GM18502 (cell line): ENCODE data around the gene TXNL4A.
"Not testable (repeated sequence)": the region's sequence is repeated elsewhere in the genome, so short reads cannot be mapped to it uniquely, and the experiment has no call there.

Experiments
- ATAC-seq: cut with Tn5 transposase; IDR thresholded peaks from one replicate; pipeline ENCODE4 v1.9.1; 2021; ENCODE audit warnings: mild to moderate bottlenecking; ENCODE audit not compliant: unreplicated experiment, poor library complexity

The TXNL4A gene, protein sequence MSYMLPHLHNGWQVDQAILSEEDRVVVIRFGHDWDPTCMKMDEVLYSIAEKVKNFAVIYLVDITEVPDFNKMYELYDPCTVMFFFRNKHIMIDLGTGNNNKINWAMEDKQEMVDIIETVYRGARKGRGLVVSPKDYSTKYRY

DNA sequence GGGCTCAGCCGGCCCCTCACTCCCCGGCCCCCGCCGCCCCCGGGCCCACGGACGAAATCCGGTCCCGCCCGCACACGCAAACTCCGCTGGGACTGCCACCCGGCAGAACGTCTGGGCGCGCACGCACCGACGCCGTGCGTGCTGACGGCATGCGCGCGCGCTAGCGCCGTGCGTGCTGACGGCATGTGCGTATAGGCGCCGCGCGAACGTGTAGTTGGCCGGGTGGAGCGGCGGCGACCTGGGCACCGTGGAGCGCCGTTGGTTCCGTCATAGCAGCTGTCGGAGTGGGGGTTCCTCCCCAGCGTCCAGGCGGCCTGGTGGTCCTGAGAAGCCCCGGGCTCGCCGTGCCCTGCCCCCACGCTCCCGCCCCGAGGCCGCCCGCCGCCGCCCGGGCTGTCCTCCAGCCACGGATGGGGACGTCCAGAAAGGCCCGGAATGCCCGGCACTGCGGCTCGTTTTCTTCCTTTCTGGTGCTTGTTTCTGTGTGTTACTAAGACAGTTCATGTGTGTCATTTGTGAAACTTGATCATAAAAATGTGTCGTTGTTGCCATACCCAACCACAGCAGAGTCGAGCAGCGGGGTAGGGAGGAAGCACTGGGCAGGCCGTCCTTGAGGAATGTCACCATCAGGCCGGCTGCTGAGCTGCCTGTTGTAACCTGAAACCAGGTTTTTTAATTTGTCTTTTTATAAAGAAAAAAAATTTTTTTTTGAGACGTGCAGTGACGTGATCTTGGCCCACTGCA lies at the start of gene TXNL4A:
Gene TXNL4A, minus strand, starts transcription at position 113 of the 744 bp plus-strand sequence. CDS start 171 bp downstream, outside the sequence.
- peak; percentile 98 for ATAC-seq

DNA sequence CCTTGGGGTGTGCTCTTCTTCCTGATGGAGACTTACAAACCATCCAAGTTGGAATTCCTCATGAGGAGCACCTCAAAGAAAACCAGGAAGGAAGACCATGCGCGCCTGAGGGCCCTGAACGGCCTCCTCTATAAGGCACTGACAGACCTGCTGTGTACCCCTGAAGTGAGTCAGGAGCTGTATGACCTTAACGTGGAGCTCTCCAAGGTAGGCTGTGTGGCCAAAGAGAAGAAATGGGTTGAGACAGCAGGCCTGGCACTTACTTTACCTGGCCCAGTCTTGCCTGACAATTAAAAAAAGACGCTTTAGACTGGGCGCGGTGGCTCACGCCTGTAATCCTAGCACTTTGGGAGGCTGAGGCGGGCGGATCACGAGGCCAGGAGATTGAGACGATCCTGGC lies 48.9 kb upstream of the TXNL4A start:
- ATAC-seq: no peak

DNA sequence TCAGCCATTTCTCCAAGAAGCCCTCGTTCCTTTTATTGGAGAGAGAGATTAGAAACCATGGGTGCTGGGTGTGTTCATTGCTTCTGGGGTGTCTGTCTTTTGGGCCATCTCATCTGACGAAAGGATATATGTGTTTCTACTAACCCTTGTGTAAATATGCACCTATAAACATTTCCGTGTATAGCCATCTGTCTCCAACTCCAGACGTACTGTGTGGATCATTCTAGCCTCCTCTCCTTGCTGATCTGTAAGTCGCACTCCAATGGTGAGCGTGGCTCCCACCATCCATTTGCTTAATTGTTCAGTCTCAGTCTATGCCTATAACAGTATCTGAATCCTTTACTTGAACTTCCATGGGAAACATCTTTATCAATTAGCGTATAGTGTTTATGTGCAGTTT lies 47.6 kb upstream of the TXNL4A start:
- no peak for ATAC-seq

DNA sequence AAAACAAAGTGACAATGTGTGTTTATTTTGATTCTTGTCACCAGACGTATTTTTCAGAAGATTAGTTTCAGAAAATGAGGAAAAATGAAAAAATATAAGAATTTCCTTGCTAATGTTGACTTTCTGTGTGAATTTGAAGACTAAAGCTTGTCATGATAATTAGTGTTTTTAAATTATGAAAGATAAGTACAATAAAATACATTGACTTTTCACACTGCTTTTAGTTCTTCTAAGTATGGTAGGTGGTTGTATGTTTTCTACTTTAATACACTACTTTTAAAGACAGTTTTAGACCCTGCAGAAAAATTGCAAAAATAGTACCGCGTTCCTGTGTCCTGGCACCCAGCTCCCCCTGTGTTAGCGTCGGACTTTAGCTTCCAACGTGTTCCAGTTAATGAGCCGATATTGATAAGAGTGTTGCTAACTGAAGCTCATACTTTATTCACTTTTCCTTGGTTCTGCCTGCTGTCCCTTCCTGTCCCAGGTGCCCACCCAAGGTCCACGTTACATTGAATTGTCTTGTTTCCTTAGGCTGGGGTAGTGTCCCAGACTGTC lies 46.6 kb upstream of the TXNL4A start:
- no peak for ATAC-seq

DNA sequence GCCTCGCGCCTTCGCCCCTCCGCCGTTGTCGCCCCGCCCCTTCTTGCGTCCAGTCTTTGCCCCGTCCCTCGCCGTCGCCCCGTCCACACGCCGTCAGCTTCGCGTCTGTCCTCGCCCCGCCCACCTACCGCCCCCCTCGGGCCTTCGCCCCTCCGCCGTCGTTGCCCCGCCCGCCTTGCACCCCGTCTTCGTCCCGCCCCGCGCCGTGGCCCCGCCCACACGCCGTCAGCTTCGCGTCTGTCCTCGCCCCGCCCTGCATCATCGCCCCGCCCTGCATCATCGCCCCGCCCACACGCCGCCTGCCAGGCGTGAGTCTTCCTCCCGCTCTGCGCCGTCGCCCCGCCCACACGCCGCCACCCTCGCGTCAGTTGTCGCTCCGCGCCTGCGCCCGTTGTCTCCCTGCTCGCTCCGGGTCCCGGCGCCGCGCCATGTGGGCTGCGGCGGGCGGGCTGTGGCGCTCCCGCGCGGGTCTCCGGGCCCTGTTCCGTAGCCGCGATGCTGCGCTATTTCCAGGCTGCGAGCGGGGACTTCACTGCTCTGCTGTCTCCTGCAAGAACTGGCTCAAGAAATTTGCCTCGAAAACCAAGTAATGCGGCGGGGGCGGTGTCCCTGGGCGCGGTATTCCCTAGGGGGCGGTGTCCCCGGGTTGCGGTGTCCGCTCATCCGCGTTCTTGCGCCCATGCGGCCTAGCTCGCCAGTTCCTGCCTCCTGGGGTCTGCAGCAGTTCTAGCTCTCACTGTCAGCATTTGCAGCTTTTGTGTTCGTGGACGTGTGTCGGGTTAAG lies 45.9 kb upstream of the TXNL4A start, which contains the start of gene RBFA:
Gene RBFA, plus strand, starts transcription at position 367 of the 784 bp plus-strand sequence. Its CDS starts 62 bp downstream, at position 429.
- ATAC-seq: peak; percentile 75

DNA sequence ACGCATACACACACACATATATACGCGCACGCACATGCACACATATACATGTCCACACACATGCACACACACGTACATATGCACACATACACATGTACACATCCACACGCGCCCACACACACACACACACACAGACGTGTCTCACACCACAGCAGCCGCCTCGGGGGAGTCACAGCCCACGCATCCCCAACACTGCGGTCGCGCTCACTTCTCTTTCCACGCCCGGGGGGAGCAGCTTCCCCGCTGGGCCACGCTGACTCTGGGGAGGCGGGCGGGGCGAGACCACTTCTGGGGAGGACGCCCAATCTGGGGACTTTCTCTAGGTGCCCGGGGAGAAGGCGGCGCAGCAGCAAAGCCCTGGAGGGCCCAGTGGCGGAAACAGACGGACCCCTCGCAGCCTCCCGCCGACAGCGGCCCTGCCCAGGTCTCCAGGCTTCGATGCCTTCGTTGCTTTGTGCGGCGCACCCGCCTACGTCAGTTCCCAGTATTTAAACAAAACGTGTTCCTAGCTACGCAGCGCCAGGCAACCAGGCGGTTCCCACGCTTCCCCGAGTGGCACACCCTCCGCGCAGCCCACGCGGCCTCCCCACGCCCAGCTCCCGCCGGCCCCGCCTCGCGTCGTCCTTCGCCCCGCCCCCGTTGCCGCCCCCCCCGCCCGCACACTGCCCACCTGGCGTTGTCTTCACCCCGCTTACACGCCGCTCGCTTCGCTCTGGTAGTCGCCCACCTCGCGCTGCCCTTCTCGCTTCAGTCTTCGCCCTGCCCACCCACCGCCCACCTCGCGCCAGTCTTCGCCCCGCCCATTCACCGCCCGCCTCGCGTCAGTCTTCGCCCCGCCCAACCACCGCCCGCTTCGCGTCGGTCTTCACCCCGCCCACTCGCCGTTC lies 45.1 kb upstream of the TXNL4A start:
- ATAC-seq: peak; percentile 58

DNA sequence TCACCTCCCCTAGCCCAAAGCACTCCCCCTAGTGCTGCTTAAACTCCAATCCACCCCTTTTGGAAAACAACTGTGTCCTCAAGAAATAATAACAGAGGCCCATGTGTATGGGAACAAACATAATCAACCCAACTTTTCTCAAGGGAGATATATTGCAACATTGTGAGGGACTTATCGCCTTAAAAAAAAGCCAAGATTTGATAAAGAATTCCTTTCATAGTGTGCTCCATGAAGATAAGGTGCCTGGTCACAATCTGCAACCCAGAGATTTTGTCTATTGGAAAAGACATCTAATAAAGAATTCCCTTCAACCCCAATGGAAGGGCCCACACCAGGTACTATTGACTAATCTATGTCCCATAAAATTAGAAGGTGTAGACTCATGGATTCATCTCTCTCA lies 41.3 kb upstream of the TXNL4A start:
- no peak for ATAC-seq

DNA sequence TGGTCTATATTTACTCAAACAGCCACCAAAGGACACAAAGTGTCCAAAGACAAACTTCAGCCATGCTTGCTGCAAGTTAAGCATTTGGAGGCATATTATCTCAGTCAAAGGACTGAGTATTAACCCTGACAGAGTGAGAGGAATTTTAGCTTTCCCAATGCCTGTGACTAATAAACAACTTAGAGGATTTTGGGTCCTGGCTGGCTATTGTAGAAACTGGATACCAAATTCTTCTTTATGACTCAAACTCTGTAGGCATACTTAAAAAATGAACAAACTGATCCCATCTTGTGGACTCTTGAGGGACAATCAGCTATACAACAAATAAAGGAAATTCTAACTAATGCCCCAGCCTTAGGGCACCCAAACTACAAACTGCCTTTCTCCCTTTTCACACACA lies 39.4 kb upstream of the TXNL4A start:
- ATAC-seq: not testable (repeated sequence)

DNA sequence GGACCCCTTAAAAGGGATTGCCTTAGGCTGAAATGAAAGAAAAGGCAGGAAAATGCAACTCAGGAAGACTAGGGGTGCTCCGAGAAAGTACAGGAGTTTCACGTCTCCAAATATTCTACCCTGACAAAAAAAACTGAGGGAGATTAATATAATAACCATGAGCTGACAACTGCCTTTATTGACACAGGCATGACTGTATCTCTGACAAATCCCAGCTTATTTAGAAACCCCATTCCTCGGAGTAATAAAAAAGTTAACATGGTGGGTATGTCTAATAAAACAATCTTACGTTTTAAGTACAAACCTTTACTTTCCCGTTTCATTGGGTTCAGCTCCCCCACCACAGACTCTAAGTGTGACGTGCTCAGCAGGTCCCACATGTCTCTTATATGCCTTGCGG lies 38.0 kb upstream of the TXNL4A start:
- no peak for ATAC-seq

DNA sequence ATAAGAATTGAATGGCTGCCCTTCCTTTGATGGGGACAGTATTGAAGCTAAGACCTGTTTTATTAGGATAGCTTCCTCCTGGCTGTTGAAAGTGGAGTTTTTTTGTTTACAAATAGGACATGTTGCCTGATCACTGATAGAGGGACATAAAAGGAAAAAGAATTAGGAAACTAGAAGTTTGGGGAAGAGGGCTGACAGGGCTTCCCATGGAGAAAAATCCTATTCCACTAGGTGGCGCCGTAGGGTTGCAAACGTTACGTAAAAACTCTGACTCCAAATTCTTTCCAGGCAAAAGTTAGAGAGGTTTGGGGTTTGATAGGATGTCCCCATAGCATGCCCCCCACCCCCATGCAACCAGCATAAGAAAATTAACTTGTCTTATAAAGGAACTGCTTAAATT lies 34.8 kb upstream of the TXNL4A start:
- no peak for ATAC-seq

DNA sequence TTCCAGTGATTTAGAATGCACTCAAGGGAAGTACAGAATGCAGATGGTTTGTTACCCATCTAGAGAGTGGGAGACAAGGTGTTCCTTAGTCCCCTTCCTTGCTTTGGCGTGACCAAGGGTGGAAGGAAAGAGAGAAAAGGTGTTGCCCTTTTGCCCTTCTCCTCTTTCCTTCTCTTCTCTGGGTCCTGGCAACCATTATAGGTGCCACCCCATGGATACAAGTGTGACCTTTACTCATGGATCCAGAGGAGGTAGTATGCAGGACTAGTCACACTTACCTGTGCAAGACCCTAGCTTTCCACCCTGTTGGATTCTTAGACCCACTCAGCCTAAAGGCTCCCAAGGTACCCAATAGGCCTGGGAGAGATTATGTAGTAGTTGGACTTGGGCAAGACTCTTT lies 34.2 kb upstream of the TXNL4A start:
- no peak for ATAC-seq

DNA sequence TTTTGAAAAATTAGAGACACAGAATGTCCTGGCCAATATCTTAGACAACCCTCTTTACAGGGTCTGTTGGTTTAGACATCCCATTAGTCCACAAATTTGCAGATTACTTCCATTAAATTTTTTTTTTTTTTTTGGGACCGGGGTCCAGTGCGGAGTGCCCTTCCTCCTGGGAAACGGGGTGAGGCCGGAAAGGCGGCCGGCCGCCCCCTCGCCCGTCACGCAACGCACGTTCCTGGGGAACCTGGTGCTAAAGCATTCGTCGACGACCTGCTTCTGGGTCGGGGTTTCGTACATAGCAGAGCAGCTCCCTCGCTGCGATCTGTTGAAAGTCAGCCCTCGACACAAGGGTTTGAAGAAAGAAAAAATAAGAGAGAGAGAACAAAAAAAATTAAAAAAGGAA lies 24.4 kb upstream of the TXNL4A start:
- ATAC-seq: no peak

DNA sequence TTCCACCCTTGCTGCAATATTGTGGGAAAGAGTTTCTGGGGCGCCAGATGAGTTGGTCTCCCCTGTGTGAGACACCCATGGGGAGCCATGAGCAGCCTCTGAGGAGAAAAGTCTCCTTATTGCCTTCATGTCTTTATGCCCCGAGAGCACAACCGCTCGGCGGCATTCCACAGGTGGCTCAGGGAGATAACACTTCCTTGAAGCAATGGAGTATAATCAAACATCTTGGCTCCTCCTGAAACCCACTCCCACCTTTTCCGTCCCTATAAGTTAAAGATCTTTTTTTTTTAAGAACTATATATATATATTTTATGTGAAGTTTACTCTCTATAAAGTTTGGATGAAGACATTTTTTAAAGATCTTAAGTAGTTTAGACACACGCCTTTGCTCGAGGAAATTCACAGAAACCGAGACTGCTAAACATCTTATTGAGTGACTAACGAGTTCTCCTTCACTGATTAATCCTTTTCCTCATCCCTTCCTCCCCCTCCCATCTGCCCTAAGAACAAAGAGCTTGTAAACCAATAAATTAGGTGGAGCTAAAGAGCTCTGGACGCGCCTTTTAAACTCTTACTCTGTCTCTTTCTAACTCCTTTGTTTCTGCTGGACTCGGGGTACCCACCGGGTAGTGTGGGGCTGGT lies 23.3 kb upstream of the TXNL4A start:
- ATAC-seq: not testable (repeated sequence)

DNA sequence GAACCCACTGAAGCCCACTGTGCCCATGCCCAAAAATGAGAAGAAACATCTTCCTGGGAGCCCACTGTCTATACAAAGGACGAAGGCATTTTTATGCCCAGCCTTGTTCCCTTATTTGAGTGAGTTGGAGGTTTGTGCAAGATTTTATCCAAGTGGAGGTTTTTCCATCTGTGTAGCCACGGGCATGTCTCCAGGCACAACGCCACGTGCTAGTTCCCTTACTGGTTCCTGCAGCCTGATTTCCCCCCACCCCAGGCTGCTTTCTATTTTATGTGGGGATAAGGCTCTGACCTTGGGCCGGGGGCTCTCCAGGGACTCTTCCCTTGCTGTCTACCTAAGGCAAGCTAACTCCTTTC lies 22.2 kb upstream of the TXNL4A start:
- ATAC-seq: no peak

DNA sequence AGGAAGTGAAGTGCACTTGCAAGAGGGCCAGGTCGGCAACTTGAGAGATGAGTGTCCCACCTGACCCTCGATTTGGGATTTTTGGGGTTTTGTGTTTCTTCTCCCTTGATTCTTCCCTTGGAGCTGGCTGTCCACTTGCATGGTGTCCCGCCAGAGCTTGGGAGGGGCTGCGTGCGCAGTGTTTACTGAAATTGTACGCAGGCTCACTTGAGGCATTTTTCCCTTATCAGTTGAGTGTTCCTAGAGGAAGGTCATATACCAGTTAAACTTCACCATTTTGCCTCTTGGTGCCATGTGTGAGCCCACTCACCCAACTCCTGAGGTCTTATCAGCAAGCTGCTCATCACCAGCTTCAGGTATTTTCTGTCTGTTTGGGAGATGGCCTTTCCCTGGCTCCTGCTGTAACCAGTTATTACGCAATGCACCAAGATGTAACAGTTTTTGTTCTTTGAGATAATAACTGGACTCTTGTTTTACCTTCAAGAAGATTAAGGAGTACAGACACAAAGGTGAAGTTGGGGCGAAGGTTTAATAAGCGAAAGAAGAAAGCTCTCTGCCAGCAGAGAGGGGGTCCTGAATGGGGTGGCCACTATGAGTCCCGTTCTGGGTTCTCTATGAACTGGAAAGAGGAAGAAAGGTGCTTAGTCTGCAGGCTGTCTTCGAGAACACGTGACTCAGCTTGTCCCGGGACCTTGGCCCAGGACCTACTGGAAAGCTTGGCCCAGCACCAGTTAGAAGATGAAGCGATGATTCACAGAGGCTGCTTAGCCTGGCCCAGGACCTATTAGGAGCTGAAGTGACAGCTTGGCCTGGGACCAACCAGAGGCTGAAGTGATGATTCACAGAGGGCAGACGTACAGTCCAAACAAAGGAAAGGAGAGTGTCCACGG lies 21.5 kb upstream of the TXNL4A start:
- no peak for ATAC-seq

DNA sequence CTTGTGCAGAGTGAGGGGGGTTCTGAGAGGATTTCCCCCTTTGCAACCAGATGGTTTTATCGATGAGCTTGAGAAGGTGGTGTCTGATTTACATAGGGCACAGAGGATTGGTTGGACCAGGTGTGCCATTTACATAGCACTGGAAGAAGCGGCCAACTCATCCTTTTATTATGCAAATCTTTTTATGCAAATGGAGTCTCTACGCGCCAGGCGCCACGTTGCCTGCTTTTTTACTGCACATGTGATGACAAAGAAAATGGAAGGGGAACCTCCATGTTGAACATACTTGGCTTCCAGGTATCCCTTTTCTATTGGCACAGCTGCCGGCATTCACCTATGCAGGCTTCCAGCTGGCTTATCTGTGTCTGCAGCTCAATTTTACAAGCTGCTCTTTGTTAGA lies 18.4 kb upstream of the TXNL4A start:
- ATAC-seq: no peak

DNA sequence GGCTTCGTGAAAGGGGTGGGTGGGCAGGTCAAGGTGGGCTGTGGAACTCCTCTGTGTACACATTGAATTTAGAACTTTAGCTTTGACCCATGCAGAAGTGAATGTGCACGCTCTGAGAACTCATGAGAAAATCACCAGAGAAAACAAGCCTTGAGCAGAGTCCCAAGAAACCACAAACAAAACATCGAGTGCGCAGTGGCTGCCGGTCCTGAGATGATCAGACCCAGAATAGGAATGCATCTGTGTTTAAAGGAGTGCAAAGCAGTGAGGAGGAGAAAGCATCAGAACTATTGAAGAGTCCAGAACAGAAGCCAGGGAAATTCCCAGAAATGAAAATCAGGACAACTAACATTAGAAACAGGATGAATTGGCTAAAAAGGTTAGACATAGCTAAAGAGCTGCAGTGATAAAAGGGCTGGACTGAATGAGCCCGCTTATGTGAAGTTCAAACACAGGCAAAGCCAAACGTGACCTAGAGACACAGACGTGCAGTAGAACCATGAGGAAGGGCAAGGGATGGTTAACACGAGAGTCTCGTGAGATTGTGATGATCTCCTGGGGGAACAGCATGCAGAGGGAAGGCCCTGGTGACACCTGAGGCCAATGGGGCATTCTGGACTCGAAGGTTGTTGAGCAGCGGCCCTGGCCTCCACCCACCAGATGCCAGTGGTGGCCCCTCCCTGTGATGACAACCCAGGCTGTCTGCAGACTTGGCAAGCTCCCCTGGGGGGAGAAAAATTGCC lies 16.4 kb upstream of the TXNL4A start:
- no peak for ATAC-seq

DNA sequence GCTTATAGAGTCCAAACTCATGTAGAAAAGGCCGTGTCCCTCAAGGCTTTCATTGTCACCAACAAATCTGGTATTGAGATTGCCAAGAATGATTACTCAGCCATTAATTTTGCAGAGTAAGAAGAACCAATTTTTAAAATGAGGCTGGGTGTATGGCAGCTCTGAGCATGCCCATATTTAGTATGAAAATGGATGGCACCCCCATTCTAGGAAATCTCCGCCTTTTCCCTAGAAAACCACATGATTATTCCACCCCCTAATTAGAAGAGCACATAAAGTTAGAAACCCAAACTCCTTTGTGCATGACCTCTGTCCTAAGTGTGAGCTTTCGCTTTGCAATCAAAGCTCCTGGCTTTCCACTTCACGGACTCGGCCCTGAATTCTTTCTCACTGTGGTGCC lies 14.1 kb upstream of the TXNL4A start:
- no peak for ATAC-seq
